GM21529 (cell line): ENCODE results near the gene AADAT.

ENCODE experiments used
- ATAC-seq: cut with Tn5 transposase; IDR thresholded peaks from one replicate; pipeline ENCODE4 v1.9.1; 2021; ENCODE audit not compliant: unreplicated experiment

Gene AADAT

DNA sequence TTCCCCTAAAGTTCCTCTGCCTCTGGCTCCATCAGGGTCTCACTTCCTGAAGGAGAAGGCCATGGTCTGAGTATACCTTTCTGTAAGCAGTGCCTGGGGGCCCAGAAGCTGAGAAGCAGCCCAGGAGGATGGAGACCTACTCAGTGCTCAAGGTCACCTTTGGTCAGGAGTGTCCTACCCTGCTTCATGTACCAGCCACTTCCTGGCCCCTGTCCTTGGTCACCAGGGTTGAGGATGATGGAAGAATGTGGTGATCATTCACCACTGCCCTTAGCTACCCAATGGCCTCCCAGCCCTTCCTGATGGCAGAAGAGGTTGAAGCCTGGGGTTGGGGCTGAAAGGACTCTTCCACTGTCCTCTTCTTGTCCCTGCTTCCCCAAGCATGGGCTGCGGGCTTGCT lies 54.5 kb downstream of the AADAT start:
- no peak for ATAC-seq

DNA sequence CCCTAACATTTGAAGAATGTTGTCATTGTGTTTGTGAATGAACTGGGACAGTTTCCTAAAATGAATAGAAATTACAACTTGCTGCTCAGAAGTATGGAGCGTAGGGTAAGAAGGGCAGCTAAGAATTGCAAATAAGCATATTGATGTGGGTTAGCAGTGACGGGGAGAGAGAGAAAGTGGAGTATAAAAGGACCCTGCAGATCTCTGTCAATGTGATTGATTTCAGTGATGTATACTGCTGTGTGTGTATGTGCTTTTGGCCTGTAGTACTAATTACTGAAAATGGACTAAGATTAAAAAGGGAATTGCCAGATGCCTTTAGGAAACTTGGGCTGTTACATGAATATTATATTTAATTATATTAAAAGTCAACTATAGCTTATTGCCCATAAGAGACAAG lies 55.8 kb downstream of the AADAT start:
- ATAC-seq, result no peak

- no peak for ATAC-seq
Measured at GRCh38 chr4:170030121-170030520, 59.6 kb downstream of the AADAT start.

GRCh38 chr4:170027181-170027829 lies 62.5 kb downstream of the AADAT start:
- ATAC-seq, result peak; percentile 75

GRCh38 chr4:170026253-170027021 lies 63.3 kb downstream of the AADAT start, which contains the start of gene MFAP3L:
Gene MFAP3L, minus strand, starts transcription at chr4:170026395. Its CDS starts 20,518 bp downstream, at chr4:170005877.
- peak; percentile 88 for ATAC-seq

GRCh38 chr4:170025523-170026252 lies 64.1 kb downstream of the AADAT start:
- ATAC-seq, result no peak

- no peak for ATAC-seq
Measured at GRCh38 chr4:170022211-170022610, 67.5 kb downstream of the AADAT start.

DNA sequence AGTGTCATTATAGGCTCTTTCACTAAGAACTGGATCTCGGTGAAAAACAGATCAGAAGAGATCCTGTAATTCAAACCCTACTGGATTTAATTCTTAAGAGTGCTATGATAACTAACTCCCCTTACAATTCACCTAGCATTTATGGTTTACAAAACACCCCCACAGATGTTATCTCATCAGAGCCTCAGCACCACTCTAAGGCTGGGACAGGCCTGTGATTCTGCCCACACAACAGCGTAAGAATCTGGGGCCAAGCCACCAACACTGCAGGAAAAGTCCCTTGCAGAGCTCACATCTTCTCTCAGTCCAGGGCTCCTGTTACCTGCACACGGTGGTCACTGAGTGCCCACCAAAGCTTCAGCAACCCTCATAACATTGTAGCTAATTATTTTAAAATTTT lies 72.5 kb downstream of the AADAT start:
- ATAC-seq, result no peak

GRCh38 chr4:170015285-170015684 lies 74.5 kb downstream of the AADAT start:
- no peak for ATAC-seq

- no peak for ATAC-seq
Measured at GRCh38 chr4:170014359-170015011, 75.3 kb downstream of the AADAT start.

- ATAC-seq, result no peak
Measured at GRCh38 chr4:170012629-170012958, 77.2 kb downstream of the AADAT start.

GRCh38 chr4:170011921-170012628 lies 77.7 kb downstream of the AADAT start:
- no peak for ATAC-seq
